ENCODE measurements around the gene ADAMTS2.
"Not testable (repeated sequence)": the region's sequence is repeated elsewhere in the genome, so short reads cannot be mapped to it uniquely, and the experiment has no call there.

The ADAMTS2 gene

DNA sequence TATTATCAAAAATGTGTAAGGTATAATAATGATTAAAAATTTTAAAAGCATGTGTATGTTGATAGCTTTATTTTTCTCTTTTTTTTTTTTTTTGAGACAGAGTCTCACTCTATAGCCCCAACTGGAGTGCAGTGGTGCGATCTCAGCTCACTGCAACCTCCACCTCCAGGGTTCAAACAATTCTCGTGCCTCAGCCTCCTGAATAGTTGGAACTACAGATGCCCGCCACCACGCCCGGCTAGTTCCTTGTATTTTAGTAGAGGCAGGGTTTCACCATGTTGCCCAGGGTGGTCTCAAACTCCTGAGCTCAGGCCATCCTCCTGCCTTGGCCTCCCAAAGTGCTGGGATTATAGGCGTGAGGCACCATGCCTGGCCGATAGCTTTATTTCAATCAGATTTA, 20.9 kb downstream of the ADAMTS2 start:
- DNase-seq: not testable (repeated sequence)

DNA sequence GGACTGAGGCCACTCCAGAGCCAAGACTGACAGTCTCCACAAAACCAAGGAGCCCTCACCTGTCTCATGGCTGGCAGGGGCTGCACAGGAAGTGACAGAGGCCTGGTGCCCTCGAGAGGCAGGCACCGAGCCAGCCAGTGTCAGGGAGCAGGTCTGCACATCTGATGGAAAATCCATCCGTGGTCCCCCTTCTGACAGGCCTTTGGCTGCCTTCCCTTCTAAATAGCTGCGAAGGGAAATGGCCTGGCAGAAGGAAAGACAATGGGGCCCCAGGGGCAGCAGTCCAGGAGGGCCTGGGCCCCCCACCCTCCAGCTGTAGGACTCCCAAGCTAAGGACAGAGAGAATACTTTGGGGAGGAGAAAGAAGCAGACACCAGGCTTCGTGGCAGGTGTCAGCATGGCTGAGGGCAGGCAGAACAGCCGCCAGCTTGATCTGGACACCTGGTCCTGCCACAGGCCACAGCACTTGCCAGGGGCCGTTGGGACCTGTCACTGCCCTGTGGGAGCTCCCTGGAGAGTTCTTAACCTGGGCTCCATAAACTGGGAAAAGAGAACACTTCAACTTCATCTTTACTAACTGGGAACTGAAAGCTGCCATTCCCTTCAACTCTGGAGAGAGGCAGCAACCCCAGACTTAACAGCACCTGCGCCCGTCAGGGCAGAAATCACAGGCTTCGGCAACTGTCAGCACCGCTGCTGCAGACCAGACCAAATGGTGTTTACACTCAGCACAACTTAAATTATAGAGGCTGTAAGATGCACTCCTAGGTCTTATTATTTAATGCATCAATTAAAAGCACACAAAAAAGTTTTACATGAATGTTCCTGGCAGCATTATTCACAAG, 22.0 kb downstream of the ADAMTS2 start:
- DNase-seq: no peak

DNA sequence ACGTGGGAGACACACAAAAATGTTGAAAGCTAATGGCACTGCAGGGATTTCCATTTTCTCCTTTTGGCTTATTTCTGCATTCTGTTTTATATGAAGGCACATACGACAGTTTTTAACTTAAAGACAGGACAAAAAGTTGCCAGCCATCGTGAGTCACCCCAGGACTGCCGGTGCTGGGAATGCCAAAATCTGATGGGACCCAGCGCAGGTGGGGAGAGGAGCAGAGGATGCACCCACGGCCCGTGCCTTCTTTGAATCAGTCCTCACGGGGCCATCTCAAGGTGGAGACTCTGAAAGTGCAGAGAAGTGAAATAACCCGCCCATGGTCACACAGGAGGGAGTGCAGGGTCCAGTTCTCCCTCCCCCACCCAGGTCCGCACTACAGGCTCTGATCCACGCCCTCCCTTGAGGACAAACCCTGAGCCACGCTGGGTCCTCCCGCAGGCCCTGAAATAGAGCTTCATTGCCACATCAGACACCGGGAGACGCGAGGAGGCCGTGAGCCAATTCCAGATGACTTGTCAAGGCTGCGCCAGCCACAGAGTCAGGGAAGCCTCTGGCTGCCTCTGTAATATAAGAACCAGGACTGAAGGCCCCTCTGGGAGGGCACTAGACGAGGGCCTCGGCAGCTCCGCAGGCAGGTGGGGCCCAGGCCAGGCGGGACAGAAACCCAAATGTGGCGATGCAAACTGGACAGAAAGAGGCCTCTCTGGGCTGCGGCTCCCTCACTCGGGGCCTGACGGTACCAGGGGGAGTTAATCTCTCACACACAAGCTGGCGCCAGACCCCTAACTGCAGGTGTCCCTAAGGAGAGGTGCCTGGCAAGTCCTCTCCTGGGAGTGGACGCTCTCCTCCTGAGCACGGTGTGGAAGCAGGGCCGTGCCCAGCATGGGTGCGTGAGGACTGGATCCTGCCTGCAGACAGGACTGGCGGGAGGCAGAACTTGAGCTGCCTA, 22.9 kb downstream of the ADAMTS2 start:
- DNase-seq: no peak

- DNase-seq: no peak
Measured at GRCh38 chr5:179321206-179321987, 23.9 kb downstream of the ADAMTS2 start.

- DNase-seq: no peak
Measured at GRCh38 chr5:179319741-179320281, 25.4 kb downstream of the ADAMTS2 start.

GRCh38 chr5:179319123-179319522, 26.1 kb downstream of the ADAMTS2 start:
- DNase-seq: no peak

DNA sequence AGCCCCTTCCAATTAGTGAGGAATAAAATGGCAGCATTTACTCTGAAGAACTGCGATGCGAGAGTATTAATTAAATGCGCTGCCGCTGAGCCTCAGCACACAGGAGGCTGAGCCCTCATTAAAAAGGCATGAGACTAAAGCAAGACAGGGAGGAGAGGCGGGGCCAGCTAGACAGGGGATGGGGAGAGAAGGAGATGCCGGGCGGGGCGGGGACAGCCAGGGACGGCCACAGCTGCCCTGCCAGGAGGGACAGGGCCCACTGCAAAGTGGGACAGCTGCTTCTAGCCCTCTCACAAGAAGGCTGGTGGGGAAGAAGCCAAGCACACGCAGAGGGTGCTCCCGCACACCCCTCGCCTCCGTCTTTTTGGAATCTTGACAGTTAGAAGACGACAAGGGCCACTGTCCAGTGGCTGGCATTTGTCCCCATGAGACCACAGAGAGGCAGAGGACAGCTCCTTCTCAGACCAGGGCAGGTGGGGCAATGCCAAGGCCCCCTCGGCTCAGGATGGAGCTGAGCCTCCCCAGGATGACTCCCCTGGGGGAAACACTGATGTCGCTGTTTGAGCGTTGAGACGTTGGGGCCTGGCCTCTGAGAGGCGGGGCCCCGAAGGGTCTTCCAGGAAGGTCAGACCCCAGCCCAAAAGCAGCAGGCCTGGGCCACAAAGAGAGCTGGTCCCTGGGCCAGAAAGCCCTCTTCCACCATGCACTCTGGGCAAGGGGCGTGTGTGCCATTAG, 26.9 kb downstream of the ADAMTS2 start:
- DNase-seq: no peak

DNA sequence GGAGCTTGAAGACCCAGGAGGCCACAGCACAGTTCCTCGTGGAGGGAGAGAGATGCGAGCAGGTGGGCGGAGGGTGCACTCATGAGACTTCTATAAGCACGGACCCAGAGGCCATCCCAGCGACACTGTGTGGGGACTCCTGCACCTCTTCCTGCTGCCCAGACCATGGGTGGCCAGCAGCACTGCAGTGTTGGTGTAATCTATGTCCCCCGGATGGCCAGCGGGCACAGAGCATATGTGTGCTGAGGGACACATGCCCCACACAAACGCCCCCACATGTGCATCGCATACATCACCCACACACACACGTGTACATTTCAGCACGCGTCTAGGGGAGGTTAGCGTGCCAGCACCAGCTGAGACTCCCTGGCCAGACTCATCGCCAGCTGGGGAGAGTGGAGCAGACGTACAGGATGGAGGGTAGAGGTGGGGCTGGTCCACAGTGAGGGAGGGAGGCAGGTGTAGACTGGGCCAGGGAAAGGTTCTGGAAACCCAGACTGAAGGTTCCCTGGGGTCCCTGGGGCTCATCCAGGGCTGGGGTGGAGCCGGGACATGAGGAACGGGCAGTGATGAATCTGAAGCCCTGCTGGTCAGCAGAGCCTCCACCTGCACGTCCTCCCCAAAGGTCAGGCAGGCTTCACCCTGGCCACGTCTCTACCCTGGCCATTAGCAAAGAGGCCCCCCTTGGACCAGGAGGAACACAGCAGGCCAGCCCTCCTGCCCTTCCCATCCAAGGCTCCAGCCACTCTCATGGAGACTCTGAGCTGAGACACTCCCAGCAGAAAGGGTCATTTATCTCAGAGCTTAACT, 27.6 kb downstream of the ADAMTS2 start:
- DNase-seq: no peak

- no peak for DNase-seq
Measured at GRCh38 chr5:179316982-179317381, 28.3 kb downstream of the ADAMTS2 start.

DNA sequence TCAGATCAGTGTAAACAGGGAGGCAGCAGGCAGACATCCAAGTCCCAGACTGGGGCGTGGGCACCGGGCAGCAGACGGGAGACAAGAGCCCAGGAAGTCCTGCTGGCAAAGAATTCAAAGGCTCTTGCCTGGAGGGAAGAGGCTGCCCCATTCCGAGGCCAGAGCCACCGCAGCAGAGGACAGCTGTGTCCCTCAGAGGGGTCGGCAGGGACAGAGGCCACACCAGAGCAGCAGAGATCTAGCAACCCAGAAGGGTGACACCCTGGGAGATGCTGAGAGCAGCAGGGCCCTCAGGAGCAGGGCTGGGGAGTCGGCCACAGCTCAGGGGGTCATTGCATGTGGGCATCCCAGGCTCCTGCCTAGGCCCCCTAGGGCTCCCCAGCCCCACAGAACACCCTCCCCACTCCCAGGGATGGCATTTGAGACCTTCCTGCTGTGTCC, 29.1 kb downstream of the ADAMTS2 start:
- no peak for DNase-seq

DNA sequence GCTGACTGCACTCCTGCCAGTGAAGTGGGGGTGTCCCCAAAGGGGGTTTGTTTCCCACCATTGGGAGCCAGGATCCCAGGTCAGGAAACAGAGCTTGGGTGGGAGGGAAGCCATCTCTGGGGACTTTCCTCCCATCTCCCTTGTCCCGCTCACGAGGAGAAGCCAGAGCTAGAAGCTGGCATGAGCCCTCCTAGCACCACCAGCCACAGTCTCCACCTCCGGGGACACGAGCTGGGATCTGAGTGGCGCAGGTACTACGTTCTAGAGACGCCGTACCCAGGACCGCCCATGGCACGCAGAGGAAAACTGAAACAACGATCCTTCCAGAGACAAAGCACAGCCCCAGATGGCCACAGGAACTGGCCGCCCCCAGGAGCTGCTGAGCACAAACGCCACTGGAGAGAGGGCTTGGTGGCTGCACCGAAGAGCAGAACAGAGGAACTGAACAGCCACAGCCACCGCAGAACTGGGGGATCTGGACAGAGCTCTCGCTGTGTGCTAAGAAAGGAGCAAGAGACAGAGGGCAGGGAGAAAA, 29.8 kb downstream of the ADAMTS2 start:
- DNase-seq: no peak

- DNase-seq: no peak
Measured at GRCh38 chr5:179314606-179315355, 30.5 kb downstream of the ADAMTS2 start.

- no peak for DNase-seq
Measured at GRCh38 chr5:179313849-179314521, 31.3 kb downstream of the ADAMTS2 start.

- no peak for DNase-seq
Measured at GRCh38 chr5:179312557-179313235, 32.6 kb downstream of the ADAMTS2 start.

- no peak for DNase-seq
Measured at GRCh38 chr5:179311581-179311980, 33.7 kb downstream of the ADAMTS2 start.

DNA sequence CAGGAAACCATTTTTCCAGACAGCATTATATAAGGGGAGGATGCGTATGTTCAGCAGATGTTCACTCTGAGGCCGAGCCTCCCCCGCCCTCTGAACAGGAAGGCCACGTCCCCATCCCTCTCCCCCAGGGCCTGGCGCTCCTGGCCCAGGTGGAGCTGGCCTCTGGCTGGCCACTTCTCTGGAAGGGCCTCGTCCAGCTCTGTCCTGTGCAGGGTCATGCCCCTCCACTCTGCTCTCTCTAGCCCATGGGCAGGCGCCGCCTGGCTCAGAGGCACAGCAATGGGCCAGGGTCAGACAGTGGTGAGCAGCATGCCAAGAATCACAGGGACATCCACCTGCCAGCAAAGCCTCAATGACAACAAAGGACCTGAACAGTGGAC, 34.2 kb downstream of the ADAMTS2 start:
- no peak for DNase-seq

- DNase-seq: no peak
Measured at GRCh38 chr5:179310439-179311090, 34.7 kb downstream of the ADAMTS2 start.

DNA sequence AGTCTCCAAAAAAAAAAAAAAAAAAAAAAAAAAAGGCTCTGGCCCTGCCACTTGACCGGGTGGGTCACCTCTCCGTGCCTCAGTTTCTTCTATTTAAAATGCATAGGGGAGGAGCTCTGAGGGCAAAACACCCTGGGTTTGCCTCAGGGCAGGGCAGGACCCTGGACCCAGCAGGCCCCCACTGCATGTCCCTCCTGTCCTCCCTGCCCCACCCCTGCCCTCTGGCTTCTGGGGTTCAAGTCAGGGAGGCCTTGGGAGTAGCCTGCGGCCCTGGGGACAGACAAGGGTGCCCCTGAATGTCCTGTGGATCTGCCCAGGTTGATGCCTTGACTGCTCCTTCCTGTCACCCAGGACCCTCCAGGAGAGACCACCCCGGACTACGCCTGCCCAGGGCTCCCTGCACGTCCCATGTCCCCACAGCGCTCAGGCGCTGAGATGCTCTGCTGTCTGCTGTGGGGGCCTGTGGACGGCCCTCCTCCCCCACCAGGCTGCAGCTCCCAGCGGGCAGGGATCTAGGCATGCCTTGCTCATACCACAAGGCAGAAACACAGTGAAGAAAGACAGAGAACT, 35.4 kb downstream of the ADAMTS2 start:
- DNase-seq: no peak

Data from inflammatory macrophage treated with lipopolysaccharide for 4 hours (primary cell).